Activated CD8-positive, alpha-beta T cell treated with anti-CD3 and anti-CD28 coated beads for 36 hours (primary cell): Measurements from ENCODE around the gene DAPK3. TPM values are rescaled to one million over a fixed set of nuclear protein-coding genes. Genes with fewer than 3 reads are reported as not detected.
"Not testable (repeated sequence)": the region's sequence is repeated elsewhere in the genome, so short reads cannot be mapped to it uniquely, and the experiment has no call there.

Experiments
- ATAC-seq: fragments of 200-7000 bp; cut with Tn5 transposase; one replicate; pipeline ENCODE4 v1.10.0; 2021; ENCODE audit warnings: mild to moderate bottlenecking, moderate library complexity
- CTCF ChIA-PET: fragments of 350-600 bp; sonication (Branson Sonifier 250); formaldehyde crosslinking; loops from one replicate; lab custom pipeline; 2021; ENCODE audit warnings: antibody characterized with exemption; lab: Charles Lee
- POLR2A ChIA-PET: fragments of 350-600 bp; sonication (Branson Sonifier 250); formaldehyde crosslinking; loops from one replicate; lab custom pipeline; 2021; ENCODE audit warnings: antibody characterized with exemption; lab: Charles Lee
- DNase-seq: peaks from one replicate; pipeline ENCODE4 v3.0.0-alpha.2; 2020
- H3K27ac Mint-ChIP-seq: one replicate; pipeline ENCODE4 v1.8.0; 2021; ENCODE audit warnings: mild to moderate bottlenecking, mixed read lengths
- H3K27me3 Mint-ChIP-seq: one replicate; pipeline ENCODE4 v1.8.0; 2021; ENCODE audit warnings: mixed read lengths
- H3K36me3 Mint-ChIP-seq: one replicate; pipeline ENCODE4 v1.8.0; 2021; ENCODE audit warnings: low read depth, mixed read lengths
- H3K4me1 Mint-ChIP-seq: one replicate; pipeline ENCODE4 v1.8.0; 2021; ENCODE audit warnings: low read depth, mixed read lengths
- H3K4me3 Mint-ChIP-seq: one replicate; pipeline ENCODE4 v1.8.0; 2021; ENCODE audit warnings: mild to moderate bottlenecking, moderate library complexity, mixed read lengths
- H3K9me3 Mint-ChIP-seq: one replicate; pipeline ENCODE4 v1.8.0; 2021; ENCODE audit warnings: mixed read lengths
- intact Hi-C: fragments of 100-400 bp; cut with micrococcal nuclease; formaldehyde crosslinking; loops from one replicate; pipeline ENCODE4 v1.10.0; 2022
- total RNA-seq, 2 experiments: library from RNA; stranded (reverse); gene quantifications; one replicate each; pipeline ENCODE4 v1.2.3, GENCODE V29; 2021
- TF ChIP-seq, protein P1 (sequence below): fragments of 200-600 bp; IDR thresholded peaks from one replicate; pipeline ENCODE4 v1.8.0; 2022; ENCODE audit warnings: antibody characterized with exemption, mild to moderate bottlenecking

DAPK3 gene
- total RNA-seq, 2 experiments from 2014 or later: 27.2 to 27.5 TPM

DNA sequence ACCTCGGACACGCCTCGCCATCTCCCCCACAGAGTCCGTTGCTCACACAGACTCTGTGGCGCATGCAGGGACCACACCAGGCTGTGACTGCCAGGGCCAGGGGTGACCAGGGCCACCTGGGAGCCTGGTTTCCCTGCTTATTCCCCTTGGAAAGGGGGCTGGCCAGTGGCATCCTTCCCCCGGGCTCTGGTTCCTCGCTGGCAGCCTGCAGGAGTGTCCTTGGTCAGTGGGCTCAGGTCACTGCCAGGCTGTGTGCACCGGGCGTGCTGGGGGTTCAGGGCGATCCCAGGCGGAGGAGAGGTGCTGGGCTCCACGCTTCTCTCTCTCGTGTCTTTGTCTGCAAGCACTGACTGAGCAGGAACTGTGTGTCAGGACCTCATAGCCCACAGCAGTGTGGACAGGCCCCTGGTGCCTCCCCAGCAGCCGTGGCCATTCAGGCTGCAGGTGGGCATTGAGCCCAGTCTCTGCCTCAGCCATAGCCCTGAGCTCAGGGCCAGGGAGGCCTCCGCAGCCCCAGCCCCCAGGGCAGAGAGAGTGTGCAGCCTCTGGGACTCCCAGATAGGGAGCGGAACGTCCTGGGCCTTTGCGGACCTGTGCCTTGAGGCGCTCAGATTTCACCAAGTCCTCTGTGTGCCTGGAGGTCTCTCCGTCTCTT lies 43.1 kb upstream of the DAPK3 start:
- H3K4me3 Mint-ChIP-seq: no peak overlapping the region
- CTCF ChIA-PET: no interaction called here
- H3K27ac Mint-ChIP-seq: no peak overlapping the region
- no peaks in the 10 kb centered on the region for H3K27me3 Mint-ChIP-seq
- intact Hi-C loops: no loop called here
- H3K9me3 Mint-ChIP-seq: no peaks in the 10 kb centered on the region
- no peak for ATAC-seq
- DNase-seq: no peak
- TF ChIP-seq, protein P1, sequence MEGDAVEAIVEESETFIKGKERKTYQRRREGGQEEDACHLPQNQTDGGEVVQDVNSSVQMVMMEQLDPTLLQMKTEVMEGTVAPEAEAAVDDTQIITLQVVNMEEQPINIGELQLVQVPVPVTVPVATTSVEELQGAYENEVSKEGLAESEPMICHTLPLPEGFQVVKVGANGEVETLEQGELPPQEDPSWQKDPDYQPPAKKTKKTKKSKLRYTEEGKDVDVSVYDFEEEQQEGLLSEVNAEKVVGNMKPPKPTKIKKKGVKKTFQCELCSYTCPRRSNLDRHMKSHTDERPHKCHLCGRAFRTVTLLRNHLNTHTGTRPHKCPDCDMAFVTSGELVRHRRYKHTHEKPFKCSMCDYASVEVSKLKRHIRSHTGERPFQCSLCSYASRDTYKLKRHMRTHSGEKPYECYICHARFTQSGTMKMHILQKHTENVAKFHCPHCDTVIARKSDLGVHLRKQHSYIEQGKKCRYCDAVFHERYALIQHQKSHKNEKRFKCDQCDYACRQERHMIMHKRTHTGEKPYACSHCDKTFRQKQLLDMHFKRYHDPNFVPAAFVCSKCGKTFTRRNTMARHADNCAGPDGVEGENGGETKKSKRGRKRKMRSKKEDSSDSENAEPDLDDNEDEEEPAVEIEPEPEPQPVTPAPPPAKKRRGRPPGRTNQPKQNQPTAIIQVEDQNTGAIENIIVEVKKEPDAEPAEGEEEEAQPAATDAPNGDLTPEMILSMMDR: no peak
- peaks cover 27% of the 10 kb centered on the region for H3K4me1 Mint-ChIP-seq
- POLR2A ChIA-PET: interaction anchor here (0.6 kb wide), 1 partner anchor 21 kb away, joined by 3 read pairs; no protein-coding TSS in a partner anchor
- H3K36me3 Mint-ChIP-seq: no peaks in the 10 kb centered on the region

DNA sequence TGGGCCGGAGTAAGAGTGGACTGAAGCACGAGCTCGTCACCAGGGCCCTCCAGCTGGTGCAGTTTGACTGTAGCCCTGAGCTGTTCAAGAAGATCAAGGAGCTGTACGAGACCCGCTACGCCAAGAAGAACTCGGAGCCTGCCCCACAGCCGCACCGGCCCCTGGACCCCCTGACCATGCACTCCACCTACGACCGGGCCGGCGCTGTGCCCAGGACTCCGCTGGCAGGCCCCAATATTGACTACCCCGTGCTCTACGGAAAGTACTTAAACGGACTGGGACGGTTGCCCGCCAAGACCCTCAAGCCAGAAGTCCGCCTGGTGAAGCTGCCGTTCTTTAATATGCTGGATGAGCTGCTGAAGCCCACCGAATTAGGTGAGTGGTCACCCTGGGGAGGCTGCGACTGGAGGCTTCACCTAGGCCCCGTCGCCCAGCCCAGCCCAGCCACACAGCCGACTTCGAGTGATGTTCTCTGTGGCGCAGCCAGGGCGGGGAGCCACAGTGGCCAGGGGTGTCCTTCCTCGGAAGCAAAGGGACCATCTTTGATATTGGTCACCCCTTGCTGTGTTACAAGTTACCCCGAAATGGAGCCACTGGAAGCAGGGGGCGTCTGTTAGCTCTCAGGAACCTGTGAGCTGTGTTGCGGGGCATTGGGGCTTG lies 42.2 kb upstream of the DAPK3 start:
- H3K27me3 Mint-ChIP-seq: no peaks in the 10 kb centered on the region
- ChIA-PET POLR2A (no interaction called here), CTCF (no interaction called here)
- H3K27ac Mint-ChIP-seq: no peak overlapping the region
- no peaks in the 10 kb centered on the region for H3K36me3 Mint-ChIP-seq
- intact Hi-C loops: no loop called here
- no peaks in the 10 kb centered on the region for H3K9me3 Mint-ChIP-seq
- peaks cover 34% of the 10 kb centered on the region for H3K4me1 Mint-ChIP-seq
- DNase-seq: no peak
- TF ChIP-seq, protein P1: no peak
- ATAC-seq: no peak
- H3K4me3 Mint-ChIP-seq: no peak overlapping the region

DNA sequence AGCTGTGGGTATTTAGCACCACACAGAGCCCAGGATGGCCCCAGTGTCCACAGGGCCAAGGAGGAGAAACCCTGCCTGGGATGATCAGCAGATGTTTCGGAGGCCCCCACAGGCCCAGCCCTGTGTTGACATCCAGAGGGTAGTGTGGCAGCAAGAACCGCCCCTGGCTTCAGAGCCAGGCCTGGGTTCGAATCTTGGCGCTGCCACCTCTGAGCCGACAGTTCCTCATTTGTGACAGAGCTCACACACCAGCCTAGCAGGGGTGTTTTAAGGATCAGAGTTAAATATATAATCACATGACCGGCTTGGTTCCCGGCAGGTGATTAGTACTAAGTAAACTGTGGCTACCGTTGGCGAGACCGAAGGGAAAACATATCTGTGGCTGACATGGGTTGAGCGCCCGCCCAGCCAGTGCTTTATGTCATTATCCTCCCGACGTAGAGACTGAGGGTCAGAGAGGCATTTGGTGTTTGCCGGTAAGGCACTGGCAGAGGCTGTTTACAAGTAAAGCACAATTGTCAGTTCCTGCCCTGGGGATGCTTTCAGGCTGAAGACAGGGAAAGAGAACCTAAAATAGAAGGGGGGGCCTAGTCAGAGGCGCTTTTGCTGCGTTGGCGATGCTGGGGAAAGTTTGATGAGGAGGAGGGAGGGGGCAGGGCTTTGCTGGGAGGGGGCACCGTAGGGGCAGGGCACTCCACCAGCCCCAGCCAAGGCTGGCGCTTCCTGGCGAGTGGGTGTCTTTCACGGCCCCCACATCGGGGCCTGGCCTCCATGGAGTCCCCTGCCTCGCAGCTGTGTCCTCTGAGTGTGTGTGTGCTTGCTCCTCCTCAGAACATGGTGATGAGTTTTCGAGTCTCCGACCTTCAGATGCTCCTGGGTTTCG lies 41.4 kb upstream of the DAPK3 start:
- intact Hi-C loops: no loop called here
- H3K4me3 Mint-ChIP-seq: no peak overlapping the region
- peaks cover 34% of the 10 kb centered on the region for H3K4me1 Mint-ChIP-seq
- DNase-seq (no peak), ATAC-seq (no peak)
- no peaks in the 10 kb centered on the region for H3K9me3 Mint-ChIP-seq
- POLR2A ChIA-PET: interaction anchor here (1.2 kb wide), 1 partner anchor 10 kb away, joined by 3 read pairs; no protein-coding TSS in a partner anchor
- TF ChIP-seq, protein P1: no peak
- CTCF ChIA-PET: interaction anchor here (1.2 kb wide), 1 partner anchor 128 kb away, joined by 3 read pairs; no protein-coding TSS in a partner anchor
- no peak overlapping the region for H3K27ac Mint-ChIP-seq
- H3K27me3 Mint-ChIP-seq: no peaks in the 10 kb centered on the region
- H3K36me3 Mint-ChIP-seq: no peaks in the 10 kb centered on the region

- ATAC-seq, H3K27ac Mint-ChIP-seq, H3K36me3 Mint-ChIP-seq, H3K4me3 Mint-ChIP-seq, H3K27me3 Mint-ChIP-seq, intact Hi-C loops, DNase-seq, H3K9me3 Mint-ChIP-seq: not testable (repeated sequence)
- POLR2A ChIA-PET: interaction anchor here (1.2 to 1.7 kb wide), 2 partner anchors 11 to 219 kb away, joined by 3 read pairs; no protein-coding TSS in a partner anchor
- peaks cover 34% of the 10 kb centered on the region for H3K4me1 Mint-ChIP-seq
- CTCF ChIA-PET: interaction anchor here (1.2 kb wide), 1 partner anchor 129 kb away, joined by 3 read pairs; no protein-coding TSS in a partner anchor
These were observed 40.5 kb upstream of the DAPK3 start for GRCh38 chr19:4011430-4011829.

DNA sequence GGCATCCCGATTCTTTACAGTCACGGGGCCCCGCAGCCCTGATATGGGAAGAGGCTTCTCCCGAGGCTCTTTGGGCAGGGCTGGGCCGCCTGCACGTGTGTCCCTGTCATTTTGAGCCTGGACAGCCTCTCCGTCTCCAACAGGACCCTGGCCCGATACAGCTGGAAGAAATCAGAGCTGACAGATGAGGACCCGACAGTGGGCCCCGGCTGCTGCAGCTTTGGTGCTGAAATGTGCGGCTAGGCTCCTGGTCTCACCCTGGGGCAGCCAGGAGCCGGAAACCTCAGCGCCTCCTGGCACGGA lies 39.9 kb upstream of the DAPK3 start:
- H3K27ac Mint-ChIP-seq: no peak overlapping the region

More for the DNA sequence above, 39.9 kb upstream of the DAPK3 start:
- POLR2A ChIA-PET: interaction anchor here (1.7 kb wide), 1 partner anchor 220 kb away, joined by 3 read pairs; no protein-coding TSS in a partner anchor
- CTCF ChIA-PET: interaction anchor here (1.2 kb wide), 1 partner anchor 129 kb away, joined by 3 read pairs; no protein-coding TSS in a partner anchor
- intact Hi-C loops: no loop called here
- no peaks in the 10 kb centered on the region for H3K36me3 Mint-ChIP-seq
- no peaks in the 10 kb centered on the region for H3K9me3 Mint-ChIP-seq
- H3K4me3 Mint-ChIP-seq: no peak overlapping the region
- H3K4me1 Mint-ChIP-seq: peaks cover 34% of the 10 kb centered on the region
- TF ChIP-seq, protein P1: no peak
- DNase-seq (no peak), ATAC-seq (no peak)
- H3K27me3 Mint-ChIP-seq: no peaks in the 10 kb centered on the region
